DMS53 (cell line): Measurements from ENCODE around the gene CALR.
"Not testable (repeated sequence)": the region's sequence is repeated elsewhere in the genome, so short reads cannot be mapped to it uniquely, and the experiment has no call there.

ENCODE experiments used
- DNase-seq: peaks from one replicate; lab custom pipeline; 2025; lab: John Stamatoyannopoulos, UW

The CALR gene

DNA sequence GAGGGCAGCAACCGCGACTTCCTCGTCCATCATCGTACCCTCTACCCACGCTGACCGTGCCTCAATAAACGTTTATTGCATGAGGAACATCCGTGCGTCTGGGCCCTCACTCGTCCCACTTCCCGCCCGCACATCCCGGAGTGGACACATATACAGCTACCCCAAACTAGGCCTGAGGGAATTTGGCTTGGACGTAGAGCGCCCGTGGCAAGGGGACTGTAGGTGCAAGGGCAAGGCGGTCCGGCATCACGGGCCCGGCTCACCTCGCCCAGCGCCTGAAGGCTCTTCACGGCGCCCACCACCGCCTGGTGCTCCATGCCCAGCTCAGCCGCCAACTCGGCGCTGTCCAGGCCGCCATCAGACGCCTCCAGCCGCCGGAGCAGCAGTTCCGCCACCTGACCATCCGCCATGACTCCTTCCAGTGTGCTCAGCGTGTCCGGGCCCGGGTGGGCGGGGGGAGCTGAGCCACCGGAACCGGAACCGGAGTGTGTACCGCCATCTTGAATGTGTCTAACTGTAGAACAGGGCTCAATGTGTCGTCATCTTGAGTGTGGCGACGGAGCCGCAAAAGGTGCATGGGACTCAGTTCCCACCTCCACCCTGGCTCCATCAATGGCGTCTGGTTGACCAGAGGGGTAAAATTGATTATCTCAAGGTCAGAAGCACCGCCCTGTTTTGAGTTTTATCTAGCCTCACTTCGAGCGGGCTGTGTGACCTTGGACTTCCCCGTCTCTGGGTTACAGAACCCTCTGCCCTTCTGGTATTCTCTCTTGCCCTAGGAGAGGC is 4.9 kb upstream of the CALR start, which contains the start of gene FARSA:
Gene FARSA (minus strand): TSS at position 425 of the 786 bp plus-strand sequence. CDS start 15 bp downstream, at position 410.
- DNase-seq = peak; percentile 93

DNA sequence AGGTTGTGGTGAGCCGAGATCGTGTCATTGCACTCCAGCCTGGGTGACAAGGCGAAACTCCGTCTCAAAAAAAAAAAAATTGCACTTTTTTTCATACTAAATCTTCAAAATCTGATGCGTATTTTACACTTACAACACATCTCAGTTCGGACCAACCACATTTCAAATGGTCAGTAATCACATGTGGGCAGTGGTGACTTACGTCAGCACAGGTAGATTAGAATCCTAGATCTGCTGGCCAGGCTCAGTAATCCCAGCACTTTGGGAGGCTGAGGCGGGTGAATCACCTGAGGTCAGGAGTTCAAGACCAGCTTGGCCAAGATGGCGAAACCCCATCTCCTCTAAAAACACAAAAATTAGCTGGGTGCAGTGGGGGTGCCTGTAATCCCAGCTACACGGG is 3.3 kb upstream of the CALR start:
- no peak for DNase-seq

DNA sequence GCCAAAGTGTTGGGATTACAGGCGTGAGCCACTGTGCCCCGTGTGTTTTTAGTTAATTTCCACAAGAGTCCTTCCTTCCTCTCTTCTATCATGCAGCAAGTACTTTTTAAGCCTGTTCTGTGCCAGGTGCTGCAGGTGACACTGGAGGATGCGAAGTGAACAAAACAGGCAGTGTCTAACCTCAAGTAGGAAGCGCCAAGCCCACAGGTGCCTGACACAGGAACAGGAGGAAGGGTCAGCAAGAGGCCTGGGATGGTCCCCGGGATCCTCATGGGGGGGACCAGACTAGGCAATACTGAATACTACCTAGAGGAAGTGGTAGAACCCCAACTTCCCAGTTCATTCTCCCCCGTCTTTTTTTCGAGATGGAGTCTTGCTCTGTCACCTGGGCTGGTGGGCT is 1.8 kb upstream of the CALR start:
- peak; percentile 63 for DNase-seq

DNA sequence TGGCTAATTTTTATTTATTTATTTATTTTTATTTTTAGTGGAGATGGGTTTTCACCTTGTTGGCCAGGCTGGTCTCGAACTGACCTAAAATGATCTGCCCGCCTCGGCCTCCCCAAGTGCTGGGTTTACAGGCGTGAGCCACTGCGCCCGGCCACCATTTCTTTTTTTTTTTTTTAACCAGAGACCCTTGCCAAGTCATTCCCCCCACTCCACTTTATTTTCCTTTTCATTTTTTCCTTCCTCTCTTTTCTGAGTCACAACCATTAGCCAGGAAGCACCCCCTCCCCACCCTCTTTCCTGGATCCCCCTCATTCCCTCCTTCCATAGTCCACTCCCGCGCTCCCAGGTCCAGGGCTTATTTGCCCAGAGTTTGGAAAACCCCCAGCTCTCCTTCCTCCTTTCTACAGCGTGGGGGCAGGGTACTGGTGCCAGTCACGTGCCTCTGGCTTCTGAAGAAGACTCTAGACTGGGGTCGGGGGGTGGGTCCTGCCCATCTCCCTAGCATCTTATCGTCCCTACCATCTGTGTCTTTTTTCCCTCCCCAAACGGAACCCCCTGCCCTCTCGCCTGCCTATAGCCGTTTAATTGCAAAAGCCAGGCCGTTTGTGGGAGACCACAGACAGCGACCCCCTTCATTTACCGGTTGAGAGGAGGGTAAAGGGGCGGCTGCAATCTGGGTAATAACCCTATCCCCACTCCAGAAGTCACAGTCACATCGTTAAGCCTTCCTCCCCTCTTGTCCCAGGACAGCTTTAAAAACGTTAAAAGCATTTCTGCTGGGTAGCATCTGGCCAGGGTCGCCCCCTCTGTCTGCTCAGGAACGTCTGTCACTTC is 1.1 kb upstream of the CALR start:
- peak; percentile 73 for DNase-seq

DNA sequence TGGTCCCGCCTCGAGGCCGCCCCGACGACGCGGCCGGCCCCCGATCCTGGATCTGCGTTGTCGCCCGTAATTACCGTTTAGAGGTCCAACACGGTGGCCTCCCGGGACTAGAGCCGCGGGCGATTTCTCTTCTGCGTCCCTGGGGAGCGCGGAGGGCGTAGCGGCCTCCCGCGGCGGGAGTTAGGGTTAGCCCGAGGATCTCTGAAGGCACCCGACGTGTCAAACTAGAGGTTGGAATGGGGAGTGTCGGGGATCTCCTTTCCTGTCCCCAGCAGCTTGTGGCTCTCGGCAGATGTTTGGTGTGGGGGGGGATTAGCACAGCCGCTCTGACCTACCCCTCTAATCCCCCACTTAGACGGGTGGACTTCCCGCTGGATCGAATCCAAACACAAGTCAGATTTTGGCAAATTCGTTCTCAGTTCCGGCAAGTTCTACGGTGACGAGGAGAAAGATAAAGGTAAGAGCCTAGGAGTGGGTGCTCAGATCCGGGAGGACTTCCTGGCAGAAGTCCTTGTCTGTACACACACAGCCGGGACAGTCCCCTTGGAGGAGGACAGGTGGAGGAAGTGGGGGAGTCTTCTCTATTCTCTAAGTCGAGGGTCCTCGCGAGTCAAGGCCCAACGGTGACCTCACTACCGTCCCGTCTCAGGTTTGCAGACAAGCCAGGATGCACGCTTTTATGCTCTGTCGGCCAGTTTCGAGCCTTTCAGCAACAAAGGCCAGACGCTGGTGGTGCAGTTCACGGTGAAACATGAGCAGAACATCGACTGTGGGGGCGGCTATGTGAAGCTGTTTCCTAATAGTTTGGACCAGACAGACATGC is 581 bp downstream of the CALR start:
- DNase-seq = peak; percentile 58

DNA sequence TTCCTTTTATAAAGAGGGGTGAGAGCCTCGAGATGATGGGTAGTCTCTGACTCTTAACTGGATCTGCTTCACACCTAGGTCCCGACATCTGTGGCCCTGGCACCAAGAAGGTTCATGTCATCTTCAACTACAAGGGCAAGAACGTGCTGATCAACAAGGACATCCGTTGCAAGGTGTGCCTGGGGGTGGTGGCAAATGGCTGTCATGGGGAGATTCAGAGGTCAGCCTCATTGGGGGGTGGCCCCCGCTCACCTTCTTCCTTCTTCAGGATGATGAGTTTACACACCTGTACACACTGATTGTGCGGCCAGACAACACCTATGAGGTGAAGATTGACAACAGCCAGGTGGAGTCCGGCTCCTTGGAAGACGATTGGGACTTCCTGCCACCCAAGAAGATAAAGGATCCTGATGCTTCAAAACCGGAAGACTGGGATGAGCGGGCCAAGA is 1.6 kb downstream of the CALR start:
- DNase-seq = peak; percentile 23

DNA sequence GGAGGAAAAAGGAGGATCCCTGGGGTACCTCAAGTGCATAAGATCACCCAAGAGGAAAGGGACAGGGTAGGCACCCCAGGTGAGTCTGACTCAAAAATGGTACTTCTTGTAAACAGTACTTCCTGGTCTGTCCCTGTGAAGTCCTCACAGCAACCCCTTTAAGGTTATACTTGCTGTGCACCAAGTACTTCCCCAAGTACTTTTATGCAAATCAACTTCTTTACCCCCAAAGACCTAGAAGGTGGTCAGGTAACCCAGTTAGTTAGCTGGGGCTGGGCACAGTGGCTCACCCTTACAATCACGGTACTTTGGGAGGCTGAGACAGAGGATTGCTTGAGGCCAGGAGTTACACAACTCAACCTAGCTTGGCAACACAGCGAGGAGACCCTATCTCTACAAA is 2.5 kb downstream of the CALR start:
- peak; percentile 20 for DNase-seq

DNA sequence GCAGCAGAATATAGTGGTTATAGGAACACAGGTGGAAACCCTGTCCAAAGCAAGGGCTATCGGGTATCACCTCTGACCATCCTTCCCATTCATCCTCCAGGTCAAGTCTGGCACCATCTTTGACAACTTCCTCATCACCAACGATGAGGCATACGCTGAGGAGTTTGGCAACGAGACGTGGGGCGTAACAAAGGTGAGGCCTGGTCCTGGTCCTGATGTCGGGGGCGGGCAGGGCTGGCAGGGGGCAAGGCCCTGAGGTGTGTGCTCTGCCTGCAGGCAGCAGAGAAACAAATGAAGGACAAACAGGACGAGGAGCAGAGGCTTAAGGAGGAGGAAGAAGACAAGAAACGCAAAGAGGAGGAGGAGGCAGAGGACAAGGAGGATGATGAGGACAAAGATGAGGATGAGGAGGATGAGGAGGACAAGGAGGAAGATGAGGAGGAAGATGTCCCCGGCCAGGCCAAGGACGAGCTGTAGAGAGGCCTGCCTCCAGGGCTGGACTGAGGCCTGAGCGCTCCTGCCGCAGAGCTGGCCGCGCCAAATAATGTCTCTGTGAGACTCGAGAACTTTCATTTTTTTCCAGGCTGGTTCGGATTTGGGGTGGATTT is 5.1 kb downstream of the CALR start:
- DNase-seq = peak; percentile 44

DNA sequence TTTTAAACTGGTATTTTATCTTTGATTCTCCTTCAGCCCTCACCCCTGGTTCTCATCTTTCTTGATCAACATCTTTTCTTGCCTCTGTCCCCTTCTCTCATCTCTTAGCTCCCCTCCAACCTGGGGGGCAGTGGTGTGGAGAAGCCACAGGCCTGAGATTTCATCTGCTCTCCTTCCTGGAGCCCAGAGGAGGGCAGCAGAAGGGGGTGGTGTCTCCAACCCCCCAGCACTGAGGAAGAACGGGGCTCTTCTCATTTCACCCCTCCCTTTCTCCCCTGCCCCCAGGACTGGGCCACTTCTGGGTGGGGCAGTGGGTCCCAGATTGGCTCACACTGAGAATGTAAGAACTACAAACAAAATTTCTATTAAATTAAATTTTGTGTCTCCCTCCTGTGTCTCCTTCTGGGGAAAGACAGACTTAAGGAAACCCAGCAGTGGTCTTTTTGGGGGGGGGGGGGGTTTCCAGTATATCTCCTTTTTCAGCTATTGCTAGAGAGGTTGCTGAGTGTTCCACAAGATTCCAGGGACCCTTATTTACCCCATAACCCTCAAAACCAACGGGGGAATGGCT is 5.8 kb downstream of the CALR start:
- peak; percentile 41 for DNase-seq

DNA sequence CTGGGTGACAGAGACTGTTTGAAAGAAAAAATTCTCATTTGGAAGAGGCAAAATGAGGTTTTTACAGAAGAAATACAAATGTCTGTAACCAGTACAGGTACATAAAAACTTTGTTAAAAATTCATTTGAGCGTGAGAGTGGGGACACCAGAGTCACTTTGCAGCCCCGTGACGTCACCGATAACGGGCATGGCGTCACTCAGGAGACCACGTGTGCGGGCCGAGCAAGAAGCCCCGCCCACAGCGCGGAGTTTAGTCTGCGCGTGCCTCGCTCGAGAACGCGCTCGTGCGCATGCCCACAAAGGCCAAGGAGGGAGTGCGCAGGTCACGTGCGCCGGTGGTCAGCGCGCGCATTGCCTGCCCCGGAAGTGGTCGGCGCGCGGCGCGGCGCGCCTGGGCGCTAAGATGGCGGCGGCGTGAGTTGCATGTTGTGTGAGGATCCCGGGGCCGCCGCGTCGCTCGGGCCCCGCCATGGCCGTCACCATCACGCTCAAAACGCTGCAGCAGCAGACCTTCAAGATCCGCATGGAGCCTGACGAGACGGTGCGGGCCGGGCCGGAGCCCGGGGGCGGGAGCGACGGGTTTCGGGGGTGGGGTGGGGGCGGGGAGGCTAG is 7.2 kb downstream of the CALR start, which contains the start of gene RAD23A:
Gene RAD23A (plus strand): TSS at position 384 of the 613 bp plus-strand sequence. CDS start 87 bp downstream, at position 471.
- DNase-seq = peak; percentile 98

DNA sequence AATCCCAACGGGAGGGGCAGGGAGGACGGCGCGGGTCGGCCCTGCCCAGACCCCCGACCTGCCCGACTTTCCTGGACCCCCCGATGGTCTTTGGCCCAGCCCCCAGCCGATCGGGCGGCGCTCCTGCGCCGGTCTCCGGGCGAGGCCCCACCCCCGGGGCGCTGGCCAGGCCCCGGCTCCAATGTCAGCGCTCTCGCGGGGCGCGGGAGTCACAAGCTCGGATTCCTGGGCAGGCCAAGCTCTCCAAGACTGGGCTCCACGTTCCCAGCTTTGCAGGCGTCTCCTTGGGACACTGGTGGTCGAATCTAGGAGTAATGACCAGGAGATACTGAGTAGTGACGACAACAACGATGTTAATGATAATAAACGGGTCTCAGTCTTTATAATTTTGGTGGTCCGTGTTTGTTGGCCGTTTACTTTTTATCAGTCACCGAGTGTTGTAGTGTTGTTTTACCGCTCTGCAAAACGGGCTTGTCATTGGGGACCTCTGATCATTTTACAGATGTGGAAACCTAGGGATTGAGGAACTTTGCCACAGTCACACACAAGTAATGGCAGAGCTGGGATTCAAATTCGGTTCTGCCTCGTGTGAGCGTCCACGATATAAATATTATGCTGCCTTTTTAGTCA is 7.8 kb downstream of the CALR start:
- DNase-seq = peak; percentile 83

DNA sequence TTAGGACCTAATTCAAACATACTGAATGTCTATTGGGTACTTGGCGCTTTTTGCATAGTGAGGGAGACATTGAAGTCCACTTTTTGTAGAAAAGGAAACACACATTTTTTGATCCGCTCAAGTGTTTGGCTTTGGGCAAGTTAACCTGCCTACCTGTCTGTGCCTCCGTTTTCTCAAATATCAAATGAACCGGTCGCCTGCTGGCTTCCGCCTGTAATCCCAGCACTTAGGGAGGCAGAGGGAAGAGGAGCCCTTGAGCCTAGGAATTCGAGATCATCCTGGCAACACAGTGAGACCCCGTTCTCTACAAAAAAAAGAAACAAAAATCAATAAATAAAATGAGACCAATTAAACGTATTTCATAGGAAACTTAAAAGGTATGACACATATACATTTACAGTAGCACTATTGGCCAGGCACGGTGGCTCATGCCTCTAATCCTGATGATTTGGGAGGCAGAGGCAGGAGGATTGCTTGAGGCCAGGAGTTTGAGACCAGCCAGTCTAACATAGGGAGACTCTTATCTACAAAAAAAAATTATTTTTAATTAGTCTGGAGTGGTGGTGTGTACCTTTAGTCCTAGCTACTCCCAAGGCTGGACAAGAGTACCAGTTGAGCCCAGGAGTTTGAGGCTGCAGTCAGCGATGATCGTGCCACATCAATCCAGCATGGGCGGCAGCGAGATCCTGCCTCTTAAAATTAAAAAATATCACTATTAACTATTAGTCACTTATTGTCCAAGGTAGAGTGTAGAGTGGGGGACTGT is 8.5 kb downstream of the CALR start:
- DNase-seq = peak; percentile 35

DNA sequence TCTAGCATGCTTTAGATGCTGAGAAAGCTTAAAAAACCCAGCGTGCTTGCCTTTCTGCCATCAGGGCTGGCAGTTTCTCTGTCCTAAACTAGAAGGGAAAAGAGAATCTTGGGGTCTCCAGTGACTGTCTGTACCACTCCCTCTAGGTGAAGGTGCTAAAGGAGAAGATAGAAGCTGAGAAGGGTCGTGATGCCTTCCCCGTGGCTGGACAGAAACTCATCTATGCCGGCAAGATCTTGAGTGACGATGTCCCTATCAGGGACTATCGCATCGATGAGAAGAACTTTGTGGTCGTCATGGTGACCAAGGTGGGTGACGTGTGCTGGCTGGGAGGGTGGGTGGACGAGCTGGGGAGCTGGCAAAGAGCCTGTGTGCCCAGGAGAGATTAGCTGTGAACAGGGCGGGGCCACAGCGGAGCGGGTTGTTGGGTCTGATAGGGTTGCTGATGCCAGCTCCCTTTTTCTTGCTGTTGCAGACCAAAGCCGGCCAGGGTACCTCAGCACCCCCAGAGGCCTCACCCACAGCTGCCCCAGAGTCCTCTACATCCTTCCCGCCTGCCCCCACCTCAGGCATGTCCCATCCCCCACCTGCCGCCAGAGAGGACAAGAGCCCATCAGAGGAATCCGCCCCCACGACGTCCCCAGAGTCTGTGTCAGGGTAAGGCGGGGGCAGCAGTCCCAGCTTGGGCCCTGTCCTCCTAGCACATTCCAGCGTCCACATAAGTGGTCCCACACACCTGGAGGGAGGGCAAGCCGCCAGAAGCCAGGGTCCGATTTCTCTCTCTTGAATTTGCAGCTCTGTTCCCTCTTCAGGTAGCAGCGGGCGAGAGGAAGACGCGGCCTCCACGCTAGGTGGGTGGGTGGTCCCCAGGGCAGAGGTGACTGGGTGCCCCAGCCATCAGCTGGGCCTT is 9.5 kb downstream of the CALR start:
- DNase-seq = no peak

DNA sequence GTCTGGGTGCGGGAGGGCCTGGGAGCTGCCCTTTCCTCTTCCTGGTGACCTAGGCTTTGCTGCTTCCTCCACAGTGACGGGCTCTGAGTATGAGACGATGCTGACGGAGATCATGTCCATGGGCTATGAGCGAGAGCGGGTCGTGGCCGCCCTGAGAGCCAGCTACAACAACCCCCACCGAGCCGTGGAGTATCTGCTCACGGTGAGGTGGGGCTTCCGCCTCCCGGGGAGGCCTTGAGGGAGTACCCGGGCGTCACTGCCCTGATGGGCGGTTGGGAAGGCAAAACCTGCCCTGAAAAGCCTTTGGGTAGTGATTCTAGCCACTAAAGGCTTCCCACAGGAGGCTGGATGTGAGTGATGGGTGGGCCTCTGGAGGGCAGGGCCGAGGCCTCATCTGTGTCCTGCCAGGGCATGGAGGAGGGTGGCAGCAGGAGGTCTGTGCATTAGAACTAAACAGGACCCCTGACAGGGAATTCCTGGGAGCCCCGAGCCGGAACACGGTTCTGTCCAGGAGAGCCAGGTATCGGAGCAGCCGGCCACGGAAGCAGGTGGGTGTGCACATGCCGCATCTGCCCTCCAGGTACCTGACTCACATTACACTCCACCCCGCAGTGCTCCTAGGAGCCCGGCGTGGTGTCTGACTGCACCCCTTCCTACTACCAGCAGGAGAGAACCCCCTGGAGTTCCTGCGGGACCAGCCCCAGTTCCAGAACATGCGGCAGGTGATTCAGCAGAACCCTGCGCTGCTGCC is 10.4 kb downstream of the CALR start:
- no peak for DNase-seq

DNA sequence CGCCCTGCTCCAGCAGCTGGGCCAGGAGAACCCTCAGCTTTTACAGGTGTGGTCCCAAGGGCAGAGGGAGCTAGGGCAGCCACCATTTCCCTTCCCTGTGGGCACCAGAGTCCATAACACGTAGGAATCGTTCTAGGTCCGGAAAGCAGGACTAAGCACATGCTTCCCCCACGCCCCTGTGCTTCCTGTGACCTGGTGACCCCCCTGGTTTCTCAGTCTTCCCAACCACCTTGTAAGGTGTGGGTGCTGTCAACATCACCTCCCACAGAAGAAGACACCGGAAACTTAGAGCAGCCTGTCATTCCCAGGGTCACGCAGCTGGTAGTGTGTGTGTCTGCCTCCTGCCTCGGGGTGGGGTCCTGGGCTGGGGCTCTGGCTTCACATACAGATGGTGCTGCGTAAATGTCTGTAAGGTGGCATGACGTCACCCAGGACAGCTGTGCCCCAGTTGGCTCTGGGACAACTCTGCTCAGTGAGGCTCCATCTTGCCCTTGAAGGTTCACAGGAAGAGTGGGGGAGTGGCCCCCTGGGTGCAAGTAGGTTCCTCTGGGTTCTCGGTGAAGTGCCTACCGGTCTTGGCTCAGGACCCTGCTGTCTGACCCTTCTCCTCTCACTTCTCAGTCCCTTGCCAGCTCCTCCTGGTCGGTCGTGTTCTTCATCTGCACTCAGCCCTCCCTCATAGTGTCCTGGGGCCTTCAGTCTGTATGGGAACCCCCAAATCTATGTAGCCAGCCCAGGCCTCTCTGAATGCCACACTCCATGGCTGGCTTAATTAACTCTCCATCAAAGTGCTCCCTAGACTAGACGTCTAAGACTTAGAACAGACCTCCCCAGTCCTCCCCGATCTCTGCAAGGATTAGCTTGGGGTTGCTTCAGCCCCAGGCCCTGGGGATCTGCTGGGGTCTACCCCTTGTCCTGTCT is 11.2 kb downstream of the CALR start:
- no peak for DNase-seq

DNA sequence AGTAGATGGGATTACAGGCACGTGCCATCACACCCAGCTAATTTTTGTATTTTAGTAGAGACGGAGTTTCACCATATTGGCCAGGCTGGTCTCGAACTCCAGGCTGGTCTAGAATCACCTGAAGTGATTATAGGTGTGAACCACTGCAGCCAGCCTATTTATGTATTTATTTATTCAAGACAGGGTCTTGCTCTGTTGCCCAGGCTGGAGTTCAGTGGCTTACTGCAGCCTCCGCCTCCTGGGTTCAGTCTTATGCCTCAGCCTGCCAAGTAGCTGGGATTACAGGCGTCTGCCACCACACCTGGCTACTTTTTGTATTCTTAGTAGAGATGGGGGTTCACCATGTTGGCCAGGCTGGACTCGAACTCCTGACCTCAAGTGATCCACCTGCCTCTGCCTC is 13.6 kb downstream of the CALR start:
- DNase-seq = not testable (repeated sequence)
